LHCN-M2 (cell line): Measurements from ENCODE around the gene ANKLE2. TPM values are rescaled to one million over a fixed set of nuclear protein-coding genes. Genes with fewer than 3 reads are reported as not detected.
A peak's percentile ranks its signal among the peaks of the same experiment; 100 is the strongest.
"Not testable (repeated sequence)": the region's sequence is repeated elsewhere in the genome, so short reads cannot be mapped to it uniquely, and the experiment has no call there.

Experiments used
- DNase-seq: peaks from one replicate; pipeline ENCODE4 v3.0.0-alpha.2; 2012; ENCODE audit warnings: low read depth
- polyA plus RNA-seq: library from polyadenylated mRNA; unstranded; fragments of >200 nt; gene quantifications from one replicate; pipeline ENCODE4 v1.2.1, GENCODE V29; 2012; ENCODE audit warnings: missing spikeins
- total RNA-seq: library from RNA; depleted of rRNA; stranded (reverse); fragments of >200 nt; gene quantifications from 2 replicates; pipeline ENCODE4 v1.2.3, GENCODE V29; 2014; rRNA removed

The ANKLE2 gene
- total RNA-seq, result 87.2 and 92.0 TPM in 2 replicates
- 50.1 TPM for polyA plus RNA-seq

GRCh38 chr12:132761032-132761920 lies at the start of gene ANKLE2:
Gene ANKLE2 (minus strand): TSS chr12:132761832. CDS start chr12:132761798, 34 bp downstream.
- DNase-seq, result peak; percentile 68

- peak; percentile 18 for DNase-seq
These were observed 47.8 kb upstream of the ANKLE2 start for GRCh38 chr12:132809391-132809790.

- no peak for DNase-seq
These were observed 45.9 kb upstream of the ANKLE2 start for GRCh38 chr12:132807295-132808092.

- no peak for DNase-seq
These were observed 45.2 kb upstream of the ANKLE2 start for GRCh38 chr12:132806857-132807256.

- DNase-seq, result no peak
These were observed 42.8 kb upstream of the ANKLE2 start for GRCh38 chr12:132804426-132804861.

GRCh38 chr12:132803888-132804287 lies 42.3 kb upstream of the ANKLE2 start:
- no peak for DNase-seq

- DNase-seq, result no peak
These were observed 41.5 kb upstream of the ANKLE2 start for GRCh38 chr12:132803125-132803524.

GRCh38 chr12:132801741-132802140 lies 40.1 kb upstream of the ANKLE2 start:
- no peak for DNase-seq

GRCh38 chr12:132798836-132799235 lies 37.2 kb upstream of the ANKLE2 start:
- DNase-seq, result no peak

- DNase-seq, result no peak
These were observed 36.4 kb upstream of the ANKLE2 start for GRCh38 chr12:132797820-132798570.

- no peak for DNase-seq
These were observed 34.2 kb upstream of the ANKLE2 start for GRCh38 chr12:132795847-132796246.

GRCh38 chr12:132791940-132792339 lies 30.3 kb upstream of the ANKLE2 start:
- DNase-seq, result not testable (repeated sequence)

GRCh38 chr12:132789099-132789471 lies 27.5 kb upstream of the ANKLE2 start:
- DNase-seq, result no peak

- DNase-seq, result no peak
These were observed 26.9 kb upstream of the ANKLE2 start for GRCh38 chr12:132788375-132789098.

GRCh38 chr12:132787877-132788276 lies 26.2 kb upstream of the ANKLE2 start:
- DNase-seq, result no peak

- no peak for DNase-seq
These were observed 24.6 kb upstream of the ANKLE2 start for GRCh38 chr12:132786192-132786591.

- DNase-seq, result no peak
These were observed 22.9 kb upstream of the ANKLE2 start for GRCh38 chr12:132784580-132784979.

- no peak for DNase-seq
These were observed 22.4 kb upstream of the ANKLE2 start for GRCh38 chr12:132783917-132784531.

- DNase-seq, result no peak
These were observed 20.3 kb upstream of the ANKLE2 start for GRCh38 chr12:132781938-132782337.

GRCh38 chr12:132779781-132780353 lies 18.2 kb upstream of the ANKLE2 start:
- no peak for DNase-seq
